Stomach (tissue), 9 donors: ENCODE data around the gene RANBP2. TPM values are rescaled to one million over a fixed set of nuclear protein-coding genes. Genes with fewer than 3 reads are reported as not detected.

Source experiments
- DNase-seq, 2 donors: peaks; one replicate each; pipeline versions ENCODE4 v3.0.0 to v3.0.0-alpha.2; 2013 to 2019
- H3K27ac ChIP-seq, 5 donors: fragments of 200-600 bp in 4 of 5; sonication (generic) in 4 of 5; one replicate each; pipeline ENCODE4 v1.5.1; 2013 to 2019; ENCODE audit warnings: mild to moderate bottlenecking in 1 of 5, moderate library complexity in 1 of 5
- H3K27me3 ChIP-seq, 3 donors: fragments of 200-600 bp; sonication (generic); one replicate each; pipeline ENCODE4 v1.5.1; 2017 to 2019; ENCODE audit warnings: mixed run types in 1 of 3
- H3K36me3 ChIP-seq, 4 donors: fragments of 200-600 bp; sonication (generic); 1 replicate in 3 of 4; 2 replicates in 1 of 4; pipeline ENCODE4 v1.5.1; 2016 to 2019
- H3K4me1 ChIP-seq, 4 donors: fragments of 200-600 bp; sonication (generic); one replicate each; pipeline ENCODE4 v1.5.1; 2016 to 2019
- H3K4me3 ChIP-seq, 4 donors: fragments of 200-600 bp; sonication (generic) in 3 of 4; one replicate each; pipeline ENCODE4 v1.5.1; 2016 to 2019; ENCODE audit warnings: mild to moderate bottlenecking in 1 of 4
- H3K9me3 ChIP-seq, 4 donors: fragments of 200-600 bp; sonication (generic); one replicate each; pipeline ENCODE4 v1.5.1; 2016 to 2019
- CTCF ChIP-seq, 7 experiments: fragments of 450-650 bp in 4 of 7; fragments of 200-600 bp in 3 of 7; sonication (generic) in 3 of 7; IDR thresholded peaks; one replicate each; pipeline ENCODE4 v1.5.1; 2016 to 2019; ENCODE audit warnings: antibody characterized with exemption in 7 of 7, control low read depth in 2 of 7, mild to moderate bottlenecking in 1 of 7
- EP300 ChIP-seq: sonication (generic); formaldehyde crosslinking; IDR thresholded peaks from one replicate; pipeline ENCODE4 v1.6.1; 2017; ENCODE audit warnings: antibody characterized with exemption
- POLR2A ChIP-seq, 4 donors: fragments of 450-650 bp; IDR thresholded peaks; one replicate each; pipeline ENCODE4 v1.6.1; 2016; ENCODE audit warnings: antibody characterized with exemption in 4 of 4, control low read depth in 2 of 4, mild to moderate bottlenecking in 1 of 4, moderate library complexity in 1 of 4
- POLR2AphosphoS5 ChIP-seq, 3 donors: sonication (generic); formaldehyde crosslinking; IDR thresholded peaks; one replicate each; pipeline ENCODE4 v1.6.1; 2016; ENCODE audit warnings: antibody characterized with exemption in 3 of 3
- WGBS, 5 donors: extraction: QIAGEN DNeasy Blood & Tissue Kit in 3 of 5; methylation state at CpG; one replicate each; pipeline versions ENCODE4 v1.1.5 to v1.1.7; 2013 to 2018; 5-methylcytosine and 5-hydroxymethylcytosine counted together
- intact Hi-C: fragments of 100-400 bp; cut with DNase I; formaldehyde crosslinking; loops from one replicate; pipeline ENCODE4 v1.15.1; 2023; ENCODE audit warnings: low total_unique reads
- polyA plus RNA-seq, 3 donors: library from polyadenylated mRNA; stranded (reverse); fragments of 200-250 nt; gene quantifications; one replicate each; pipeline ENCODE4 v1.2.3, GENCODE V29; 2013
- small RNA-seq, 4 donors: library from RNA; depleted of rRNA; stranded (forward); fragments of <200 nt; gene quantifications; one replicate each; pipeline ENCODE3, GENCODE V24; 2016
- total RNA-seq, 5 donors: library from RNA; depleted of rRNA; stranded (reverse); fragments of >200 nt; gene quantifications; one replicate each; pipeline versions ENCODE4 v1.1.0 to v1.2.3, GENCODE V29; 2014 to 2016
- donor health status: healthy with polysubstance abuse.
- donor health status: Bipolar disorder and iron deficiency.
- donor health status: healthy.

RANBP2 gene
- total and polyA plus RNA-seq, 8 donors, result 8.6 to 156 (median 48.5) TPM

- TF ChIP-seq POLR2AphosphoS5 (IDR thresholded peaks at IDR 0.05) (no peak), POLR2A (IDR thresholded peaks at IDR 0.05) (no peak), EP300 (no peak), CTCF (IDR thresholded peaks at IDR 0.05) (no peak)
- peaks cover 0 to 12% (median 0%) of the 10 kb centered on the region in 4 donors for H3K4me1 ChIP-seq
- H3K36me3 ChIP-seq, result no peaks in the 10 kb centered on the region
- no peak overlapping the region for H3K4me3 ChIP-seq
- H3K27me3 ChIP-seq, result no peaks in the 10 kb centered on the region
- intact Hi-C loops, result no loop called here
- DNase-seq, result peak in 1 of 2 donors; percentile 28
- H3K27ac ChIP-seq, result no peak overlapping the region
- H3K9me3 ChIP-seq, result peaks cover 0 to 4% (median 2%) of the 10 kb centered on the region in 4 donors
These were observed 113.9 kb downstream of the RANBP2 start for GRCh38 chr2:108833219-108833618.

GRCh38 chr2:108834620-108835019, 115.3 kb downstream of the RANBP2 start:
- Histone ChIP-seq H3K27me3 (no peaks in the 10 kb centered on the region), H3K4me1 (peaks cover 0 to 12% (median 0%) of the 10 kb centered on the region in 4 donors), H3K27ac (no peak overlapping the region), H3K9me3 (peaks cover 0 to 4% (median 2%) of the 10 kb centered on the region in 4 donors), H3K36me3 (peaks cover 0 to under 1% (median 0%) of the 10 kb centered on the region in 4 donors), H3K4me3 (no peak overlapping the region)
- intact Hi-C loops, result no loop called here
- WGBS, 5 donors, result 86 to 93% (median 90%) methylated on average over 3 of the region's 3 CpGs
- no peak for TF ChIP-seq CTCF (IDR thresholded peaks at IDR 0.05)
- TF ChIP-seq POLR2A (IDR thresholded peaks at IDR 0.05), result no peak
- TF ChIP-seq POLR2AphosphoS5 (IDR thresholded peaks at IDR 0.05), result no peak
- no peak for TF ChIP-seq EP300
- DNase-seq, result no peak

GRCh38 chr2:108835040-108835439, 115.8 kb downstream of the RANBP2 start:
- peaks cover 0 to 4% (median 2%) of the 10 kb centered on the region in 4 donors for H3K9me3 ChIP-seq
- intact Hi-C loops, result no loop called here
- TF ChIP-seq EP300 (no peak), POLR2AphosphoS5 (IDR thresholded peaks at IDR 0.05) (no peak), POLR2A (IDR thresholded peaks at IDR 0.05) (no peak), CTCF (IDR thresholded peaks at IDR 0.05) (no peak)
- H3K4me3 ChIP-seq, result no peak overlapping the region
- peaks cover 0 to 12% (median 0%) of the 10 kb centered on the region in 4 donors for H3K4me1 ChIP-seq
- H3K36me3 ChIP-seq, result peaks cover 0 to 4% (median 0%) of the 10 kb centered on the region in 4 donors
- H3K27ac ChIP-seq, result no peak overlapping the region
- no peak for DNase-seq
- H3K27me3 ChIP-seq, result no peaks in the 10 kb centered on the region
- WGBS, 5 donors, result 82 to 92% (median 91%) methylated on average over 1 of the region's 1 CpG

Small RNA genes lying within 50 kb of the gene (small RNA-seq; reads per million reads assigned to genes)
- gene AC010095.1, result 0 reads per million in 4 donors

Other genes starting within 250 kb of the RANBP2 start
- gene LIMS1, start 185.0 kb upstream of the RANBP2 start, total RNA-seq, result 100 to 1,000 TPM in 1 of 5 donors, 10 to 100 TPM in 4; 21.0 to 136 (median 35.2) TPM
- 10 to 100 TPM; 11.9 to 33.3 (median 33.1) TPM for gene LIMS1, start 185.0 kb upstream of the RANBP2 start, polyA plus RNA-seq
- 10 to 100 TPM in 2 of 5 donors, 1 to 10 TPM in 2, under 1 TPM in 1; 0.29 to 25.4 (median 6.7) TPM for gene CCDC138, start 67.3 kb downstream of the RANBP2 start, total RNA-seq
- 1 to 10 TPM; 1.3 to 2.1 (median 1.7) TPM for gene CCDC138, start 67.3 kb downstream of the RANBP2 start, polyA plus RNA-seq